Natural killer cell (primary cell): Measurements from ENCODE around the gene SPRYD3. TPM values are rescaled to one million over a fixed set of nuclear protein-coding genes. Genes with fewer than 3 reads are reported as not detected.

ENCODE experiments used
- ATAC-seq, 3 donors: fragments of 150-1000 bp in 2 of 3; fragments of 200-7000 bp in 1 of 3; cut with Tn5 transposase; 1 replicate in 1 of 3; 2 replicates in 2 of 3; pipeline ENCODE4 v1.10.0; 2021; ENCODE audit warnings: mild to moderate bottlenecking in 2 of 3, moderate library complexity in 2 of 3
- DNase-seq, 2 donors: peaks; one replicate each; pipeline versions ENCODE4 v3.0.0 to v3.0.0-alpha.2; 2013 to 2021; ENCODE audit warnings: mixed read lengths in 1 of 2
- H3K27ac ChIP-seq: one replicate; pipeline ENCODE4 v1.5.1; 2013; ENCODE audit warnings: mild to moderate bottlenecking, low read length
- H3K27me3 ChIP-seq: one replicate; pipeline ENCODE4 v1.6.1; 2013; ENCODE audit warnings: low read length; ENCODE audit not compliant: control insufficient read depth, insufficient read depth
- H3K36me3 ChIP-seq: one replicate; pipeline ENCODE4 v1.6.1; 2013; ENCODE audit warnings: low read length; ENCODE audit not compliant: control insufficient read depth, insufficient read depth
- H3K4me1 ChIP-seq: one replicate; pipeline ENCODE4 v1.6.1; 2013; ENCODE audit warnings: low read length; ENCODE audit not compliant: control insufficient read depth, insufficient read depth
- H3K4me3 ChIP-seq: one replicate; pipeline ENCODE4 v1.5.1; 2013; ENCODE audit warnings: low read length
- H3K9me3 ChIP-seq: one replicate; pipeline ENCODE4 v1.6.1; 2013; ENCODE audit warnings: low read length; ENCODE audit not compliant: control insufficient read depth, insufficient read depth
- H3K27ac Mint-ChIP-seq, 2 donors: one replicate each; pipeline ENCODE4 v1.8.0; 2022; ENCODE audit warnings: mild to moderate bottlenecking in 2 of 2, mixed read lengths in 2 of 2, moderate library complexity in 1 of 2
- H3K27me3 Mint-ChIP-seq, 2 donors: one replicate each; pipeline ENCODE4 v1.8.0; 2022; ENCODE audit warnings: low read depth in 2 of 2, mixed read lengths in 2 of 2
- H3K36me3 Mint-ChIP-seq: one replicate; pipeline ENCODE4 v1.8.0; 2022; ENCODE audit warnings: mixed read lengths
- H3K4me1 Mint-ChIP-seq, 2 donors: one replicate each; pipeline ENCODE4 v1.8.0; 2022; ENCODE audit warnings: mixed read lengths in 2 of 2
- H3K4me3 Mint-ChIP-seq: one replicate; pipeline ENCODE4 v1.8.0; 2022; ENCODE audit warnings: mild to moderate bottlenecking, moderate library complexity, mixed read lengths
- H3K9me3 Mint-ChIP-seq, 2 donors: one replicate each; pipeline ENCODE4 v1.8.0; 2022; ENCODE audit warnings: mixed read lengths in 2 of 2
- CTCF ChIP-seq: fragments of 200-600 bp; IDR thresholded peaks from one replicate; pipeline ENCODE4 v1.8.0; 2022; ENCODE audit warnings: antibody characterized with exemption
- WGBS: methylation state at CpG from one replicate; pipeline ENCODE4 v1.1.7; 2013; ENCODE audit warnings: missing lambda C conversion rate; ENCODE audit not compliant: insufficient coverage; 5-methylcytosine and 5-hydroxymethylcytosine counted together
- intact Hi-C: fragments of 100-400 bp; cut with micrococcal nuclease; formaldehyde crosslinking; loops from one replicate; pipeline ENCODE4 v1.14.2; 2022
- total RNA-seq, 4 donors: library from RNA; stranded (reverse); fragments of 120-200 nt in 1 of 4; gene quantifications; one replicate each; pipeline versions ENCODE4 v1.2.3 to v1.2.4, GENCODE V29; 2013 to 2022

The SPRYD3 gene
- total RNA-seq, 3 donors from 2014 or later (not counting 1 experiment from before 2014, with no cell fraction given) = 32.6 to 48.0 (median 42.6) TPM

GRCh38 chr12:53100466-53101151, 21.4 kb upstream of the SPRYD3 start:
- Mint-ChIP-seq H3K27me3 (peaks cover 0 to 6% of the 10 kb centered on the region in 2 donors), H3K36me3 (no peaks in the 10 kb centered on the region), H3K27ac (no peak overlapping the region), H3K4me1 (peaks cover 25 to 43% of the 10 kb centered on the region in 2 donors), H3K9me3 (no peaks in the 10 kb centered on the region), H3K4me3 (no peak overlapping the region)
- Histone ChIP-seq H3K4me3 (no peak overlapping the region), H3K4me1 (peaks cover 55% of the 10 kb centered on the region), H3K36me3 (no peaks in the 10 kb centered on the region), H3K27me3 (peaks cover 3% of the 10 kb centered on the region), H3K9me3 (no peaks in the 10 kb centered on the region), H3K27ac (no peak overlapping the region)
- WGBS = 93% methylated on average over 13 of the region's 13 CpGs
- no peak for TF ChIP-seq CTCF
- intact Hi-C loops = no loop called here
- DNase-seq (no peak), ATAC-seq (no peak)

GRCh38 chr12:53099071-53099882, 20.1 kb upstream of the SPRYD3 start:
- DNase-seq = peak; percentile 83 to 91
- 27% methylated on average over 6 of the region's 6 CpGs for WGBS

GRCh38 chr12:53098354-53098981, 19.3 kb upstream of the SPRYD3 start:
- peak in 1 of 2 donors; percentile 37 for DNase-seq
- H3K27ac ChIP-seq = no peak overlapping the region
- peak overlapping the region in 1 of 2 donors; percentile 49 for H3K27ac Mint-ChIP-seq
- TF ChIP-seq CTCF = no peak
- WGBS = 55% methylated on average over 12 of the region's 13 CpGs
- peak overlapping the region; percentile 78 for H3K4me3 Mint-ChIP-seq
- H3K27me3 ChIP-seq = peaks cover 3% of the 10 kb centered on the region
- peaks cover 0 to 9% of the 10 kb centered on the region in 2 donors for H3K27me3 Mint-ChIP-seq
- intact Hi-C loops = no loop called here
- H3K4me3 ChIP-seq = no peak overlapping the region
- no peaks in the 10 kb centered on the region for H3K9me3 Mint-ChIP-seq
- H3K4me1 Mint-ChIP-seq = peaks cover 25 to 37% of the 10 kb centered on the region in 2 donors
- H3K36me3 ChIP-seq = no peaks in the 10 kb centered on the region
- H3K4me1 ChIP-seq = peaks cover 47% of the 10 kb centered on the region
- ATAC-seq = no peak
- no peaks in the 10 kb centered on the region for H3K9me3 ChIP-seq
- no peaks in the 10 kb centered on the region for H3K36me3 Mint-ChIP-seq

More at GRCh38 chr12:53099071-53099882, 20.1 kb upstream of the SPRYD3 start:
- H3K4me3 ChIP-seq = no peak overlapping the region
- ATAC-seq = peak; percentile 72 to 84 (median 72)
- Mint-ChIP-seq H3K4me3 (peak overlapping the region; percentile 62), H3K27ac (peak overlapping the region in 1 of 2 donors; percentile 49), H3K9me3 (no peaks in the 10 kb centered on the region), H3K27me3 (peaks cover 0 to 7% of the 10 kb centered on the region in 2 donors), H3K36me3 (no peaks in the 10 kb centered on the region), H3K4me1 (peaks cover 25 to 43% of the 10 kb centered on the region in 2 donors)
- peak; percentile 96 for TF ChIP-seq CTCF
- intact Hi-C loops = loop anchor here (1.0 kb wide), 1 partner anchor 33 kb away; no protein-coding TSS in a partner anchor
- peaks cover 52% of the 10 kb centered on the region for H3K4me1 ChIP-seq
- no peaks in the 10 kb centered on the region for H3K36me3 ChIP-seq
- H3K9me3 ChIP-seq = no peaks in the 10 kb centered on the region
- peaks cover 3% of the 10 kb centered on the region for H3K27me3 ChIP-seq
- H3K27ac ChIP-seq = no peak overlapping the region
